PC-3 (cell line): ENCODE data around the gene IGIP. TPM values are rescaled to one million over a fixed set of nuclear protein-coding genes. Genes with fewer than 3 reads are reported as not detected.

ENCODE experiments used
- ATAC-seq: fragments of 200-7000 bp; cut with Tn5 transposase; 2 replicates; pipeline ENCODE4 v1.9.1; 2020; ENCODE audit warnings: mild to moderate bottlenecking, moderate library complexity
- BruUV-seq: library from RNA; stranded (reverse); fragments of 400-500 nt; replicated peaks from 2 replicates; lab custom pipeline; 2021; lab: Mats Ljungman, UMichigan
- CTCF ChIA-PET: fragments of 300-600 bp; sonication (Branson Sonifier 250); formaldehyde crosslinking; loops from one replicate; lab custom pipeline; 2022; ENCODE audit warnings: antibody characterized with exemption; lab: Charles Lee
- POLR2A ChIA-PET: fragments of 300-600 bp; sonication (Branson Sonifier 250); formaldehyde crosslinking; loops from one replicate; lab custom pipeline; 2022; ENCODE audit warnings: antibody characterized with exemption; ENCODE audit not compliant: unreplicated experiment; lab: Charles Lee
- DNase-seq: peaks from one replicate; pipeline ENCODE4 v3.0.0-alpha.2; 2015
- H2AFZ ChIP-seq: fragments of 300-600 bp; sonication (generic); 2 replicates; pipeline ENCODE4 v1.6.0; 2016; ENCODE audit warnings: antibody characterized with exemption, low read length
- H3F3A ChIP-seq: fragments of 300-600 bp; sonication (generic); one replicate; pipeline ENCODE4 v1.6.0; 2017; ENCODE audit warnings: antibody characterized with exemption, low read length, control low read depth, mild to moderate bottlenecking; ENCODE audit not compliant: unreplicated experiment
- H3K27ac ChIP-seq: fragments of 300-600 bp; sonication (generic); 2 replicates; pipeline ENCODE4 v1.5.1; 2016; ENCODE audit warnings: mild to moderate bottlenecking, low read length
- H3K27me3 ChIP-seq: fragments of 300-600 bp; sonication (generic); 2 replicates; pipeline ENCODE4 v1.6.1; 2016; ENCODE audit warnings: low read length, mixed read lengths
- H3K36me3 ChIP-seq: fragments of 300-600 bp; sonication (generic); 2 replicates; pipeline ENCODE4 v1.6.1; 2016; ENCODE audit warnings: low read depth, mixed run types, low read length, mixed read lengths
- H3K4me1 ChIP-seq: fragments of 300-600 bp; sonication (generic); 2 replicates; pipeline ENCODE4 v1.5.1; 2016; ENCODE audit warnings: low read length; ENCODE audit not compliant: insufficient read depth
- H3K4me2 ChIP-seq: fragments of 300-600 bp; sonication (generic); 2 replicates; pipeline ENCODE4 v1.6.0; 2016; ENCODE audit warnings: low read length
- H3K4me3 ChIP-seq: fragments of 300-600 bp; sonication (generic); 2 replicates; pipeline ENCODE4 v1.5.1; 2016; ENCODE audit warnings: mild to moderate bottlenecking, low read length, mixed read lengths
- H3K79me2 ChIP-seq: fragments of 300-600 bp; sonication (generic); 2 replicates; pipeline ENCODE4 v1.6.1; 2017; ENCODE audit warnings: low read length, mixed read lengths
- H3K9ac ChIP-seq: fragments of 300-600 bp; sonication (generic); 2 replicates; pipeline ENCODE4 v1.6.0; 2016; ENCODE audit warnings: mild to moderate bottlenecking, low read length
- H3K9me2 ChIP-seq: fragments of 300-600 bp; sonication (generic); replicated peaks from 2 replicates; pipeline ENCODE4 v1.6.1; 2016; ENCODE audit warnings: mixed run types, low read length, mixed read lengths
- H3K9me3 ChIP-seq: fragments of 300-600 bp; sonication (generic); 2 replicates; pipeline ENCODE4 v1.6.1; 2016; ENCODE audit warnings: low read length, mixed read lengths
- H4K20me1 ChIP-seq: fragments of 300-600 bp; sonication (generic); 2 replicates; pipeline ENCODE4 v1.6.1; 2016; ENCODE audit warnings: low read length, mixed read lengths
- CTCF ChIP-seq: fragments of 300-600 bp; sonication (generic); conservative IDR thresholded peaks from 2 replicates; pipeline ENCODE4 v1.5.1; 2017; ENCODE audit warnings: antibody characterized with exemption, low read depth, mild to moderate bottlenecking, low read length
- EZH2 ChIP-seq: fragments of 300-600 bp; sonication (generic); IDR thresholded peaks from one replicate; pipeline ENCODE4 v1.6.1; 2017; ENCODE audit warnings: antibody characterized with exemption, mild to moderate bottlenecking, low read length; ENCODE audit not compliant: unreplicated experiment
- EZH2phosphoT487 ChIP-seq: fragments of 300-600 bp; sonication (generic); IDR thresholded peaks from 2 replicates; pipeline ENCODE4 v1.6.1; 2018; ENCODE audit warnings: mild to moderate bottlenecking, antibody characterized with exemption, low read length, borderline replicate concordance
- intact Hi-C: fragments of 100-400 bp; cut with micrococcal nuclease; formaldehyde crosslinking; loops from 2 replicates; pipeline ENCODE4 v1.9.0; 2023
- total RNA-seq: library from RNA; depleted of rRNA; stranded (reverse); fragments of >200 nt; gene quantifications from 2 replicates; pipeline ENCODE4 v1.2.3, GENCODE V29; 2014

Gene IGIP
- total RNA-seq, 1 experiment from 2014 or later: 1.3 TPM

- ChIA-PET CTCF (no interaction called here), POLR2A (interaction anchor here (0.6 to 0.8 kb wide), 2 partner anchors 34 to 70 kb away, joined by 3 to 9 read pairs; no protein-coding TSS in a partner anchor)
- BruUV-seq: no TSS peak
- H3K27ac ChIP-seq: peak overlapping the region; percentile 68
- peak; percentile 90 for ATAC-seq
- no peaks in the 10 kb centered on the region for H3K27me3 ChIP-seq
- no peak for TF ChIP-seq EZH2
- peak; percentile 24 for TF ChIP-seq CTCF
- peak overlapping the region; percentile 76 for H3K9ac ChIP-seq
- intact Hi-C loops: loop anchor here (1.0 to 5.0 kb wide), 3 partner anchors 33 to 295 kb away; partner anchors contain the start of gene ANKHD1
- no peaks in the 10 kb centered on the region for H3K36me3 ChIP-seq
- peak; percentile 93 for DNase-seq
- H3K4me1 ChIP-seq: peaks cover 17% of the 10 kb centered on the region
- H3K79me2 ChIP-seq: peaks cover 43% of the 10 kb centered on the region
- H3K9me3 ChIP-seq: no peaks in the 10 kb centered on the region
- no peaks in the 10 kb centered on the region for H4K20me1 ChIP-seq
- H3K4me2 ChIP-seq: peak overlapping the region; percentile 99
- H3K9me2 ChIP-seq: no peaks in the 10 kb centered on the region
- peak overlapping the region; percentile 84 for H2AFZ ChIP-seq
- H3F3A ChIP-seq: peaks cover 6% of the 10 kb centered on the region
- peak overlapping the region; percentile 95 for H3K4me3 ChIP-seq
These were observed 18.2 kb upstream of the IGIP start for GRCh38 chr5:140107312-140108092.

DNA sequence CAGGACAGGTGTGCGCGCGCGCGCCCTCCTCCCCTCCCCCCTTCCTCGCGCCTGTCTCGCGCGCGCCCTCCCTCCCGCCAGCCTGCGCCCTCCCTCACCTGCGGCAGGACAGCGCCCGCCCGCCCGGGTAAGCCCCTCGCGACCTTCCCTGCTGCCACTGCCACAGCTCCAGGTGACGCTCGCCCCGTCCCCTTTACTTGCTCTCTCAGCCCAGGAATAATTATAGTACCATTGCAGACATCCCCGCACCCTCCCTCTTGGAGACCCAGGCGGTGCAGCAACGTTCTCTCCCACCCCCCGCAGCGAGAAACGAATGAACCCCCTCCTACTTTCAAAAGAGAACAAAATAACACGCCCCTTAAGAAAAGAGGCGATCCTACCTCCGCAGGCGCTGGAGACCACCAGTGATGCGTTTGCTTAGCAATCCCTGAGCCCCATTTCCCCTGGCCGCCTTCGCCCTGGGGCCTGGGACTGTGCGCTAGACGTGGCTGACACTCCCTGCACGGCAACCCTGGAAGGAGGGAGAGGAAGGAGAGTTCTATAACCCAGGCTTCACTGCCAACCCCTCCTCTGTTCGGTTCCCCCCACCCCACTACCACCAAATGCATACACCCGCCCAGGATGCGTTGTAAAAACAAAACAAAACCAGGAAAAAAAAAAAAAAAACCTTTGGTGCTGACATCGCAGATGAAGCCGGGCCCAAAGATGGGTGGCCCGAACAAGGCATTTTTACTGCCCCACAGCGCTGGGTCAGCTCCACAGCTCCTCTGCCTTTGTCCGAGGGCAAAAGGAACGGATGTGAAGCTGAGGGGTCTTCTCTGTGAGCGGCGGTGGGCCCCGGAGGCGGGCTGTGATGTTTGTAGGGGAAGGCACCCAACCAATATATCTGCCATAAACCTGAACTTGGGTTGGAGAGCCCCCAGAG is 17.4 kb upstream of the IGIP start:
- TSS peak; percentile 55 for BruUV-seq
- TF ChIP-seq EZH2 (no peak), CTCF (no peak), EZH2phosphoT487 (no peak)
- Histone ChIP-seq H3K9me2 (no peaks in the 10 kb centered on the region), H4K20me1 (no peaks in the 10 kb centered on the region), H3K9me3 (no peaks in the 10 kb centered on the region), H3K4me3 (peak overlapping the region; percentile 95), H3K36me3 (no peaks in the 10 kb centered on the region), H3K27ac (peak overlapping the region; percentile 68), H3K79me2 (peaks cover 52% of the 10 kb centered on the region), H3K9ac (peak overlapping the region; percentile 76), H3K4me2 (peak overlapping the region; percentile 99), H3K27me3 (no peaks in the 10 kb centered on the region), H3K4me1 (peaks cover 26% of the 10 kb centered on the region), H3F3A (peaks cover 6% of the 10 kb centered on the region), H2AFZ (peak overlapping the region; percentile 84)
- intact Hi-C loops: loop anchor here (1.0 to 5.0 kb wide), 3 partner anchors 34 to 294 kb away; partner anchors contain the start of gene ANKHD1
- ChIA-PET CTCF (interaction anchor here (0.5 kb wide), 1 partner anchor 24 kb away, joined by 3 read pairs; no protein-coding TSS in a partner anchor), POLR2A (interaction anchor here (0.6 to 0.8 kb wide), 3 partner anchors 33 to 318 kb away, joined by 3 to 9 read pairs (median 4); no protein-coding TSS in a partner anchor)
- DNase-seq (peak; percentile 32), ATAC-seq (peak; percentile 31)
